ENCODE results near the gene MYO1H. TPM values are rescaled to one million over a fixed set of nuclear protein-coding genes. Genes with fewer than 3 reads are reported as not detected.

The MYO1H gene
- total and polyA plus RNA-seq, 2 of the 13 experiments (the other 11 are each of a cell fraction or from before 2014, with no cell fraction given) = not detected

GRCh38 chr12:109386059-109386433 is 38.3 kb downstream of the MYO1H start (continued):
- TF ChIP-seq SOX13 (IDR thresholded peaks at IDR 0.05) (no peak), SOX13 (CRISPR knock-in tag; conservative IDR thresholded peaks at IDR 0.05 in 1 of 2, IDR thresholded peaks at IDR 0.05 in 1 of 2) (no peak), RBM39 (IDR thresholded peaks at IDR 0.05; ENCODE audit: low read depth, low read length, poor library complexity, severe bottlenecking) (no peak), ZIK1 (CRISPR knock-in tag; IDR thresholded peaks at IDR 0.05; ENCODE audit: borderline replicate concordance, low read depth) (no peak)

GRCh38 chr12:109387425-109388166 is 39.9 kb downstream of the MYO1H start:
- ChIA-PET POLR2A (no interaction called here), CTCF (ENCODE audit: low intra/inter-chr PET ratio, low total read pairs) (interaction anchor here (6.4 kb wide), 1 partner anchor 123 kb away, joined by 87 read pairs; no protein-coding TSS in a partner anchor)
- H3K36me3 ChIP-seq (replicated peaks in 1 of 2; ENCODE audit: control insufficient read depth in 1 of 2, insufficient read depth in 2 of 2, low read length in 2 of 2) = no peaks in the 10 kb centered on the region
- intact Hi-C loops (cut with micrococcal nuclease; ENCODE audit: unreplicated experiment) = no loop called here
- H3K4me1 ChIP-seq (ENCODE audit: insufficient read depth, low read length) = peaks cover 16% of the 10 kb centered on the region
- BruUV-seq (replicated peaks) = no TSS peak
- no peaks in the 10 kb centered on the region for H3K27me3 ChIP-seq (ENCODE audit: control insufficient read depth in 1 of 2, insufficient read depth in 2 of 2, low read length in 2 of 2)
- peak overlapping the region; percentile 81 for H3K4me2 ChIP-seq (ENCODE audit: low read depth, low read length)
- H3K27ac ChIP-seq (ENCODE audit: extremely low read length, insufficient read depth, low read length) = no peak overlapping the region
- no peaks in the 10 kb centered on the region for H3K79me2 ChIP-seq (ENCODE audit: insufficient read depth, low read length)
- whole genome bisulfite sequencing (ENCODE audit: low lambda C conversion rate) = 21% methylated on average over 9 of the region's 9 CpGs
- FAIRE-seq = peak; percentile 75
- peak; percentile 73 for DNase-seq (ENCODE audit: low spot score)
- no peaks in the 10 kb centered on the region for H4K20me1 ChIP-seq (ENCODE audit: insufficient read depth, low read length)
- peak overlapping the region in 1 of 3 experiments; percentile 62; a peak in 2 of 6 replicates for H3K4me3 ChIP-seq (replicated peaks in 1 of 3; ENCODE audit: insufficient read depth in 1 of 3, low read depth in 2 of 3, low read length in 3 of 3)
- H3K9me3 ChIP-seq (ENCODE audit: low read length) = no peaks in the 10 kb centered on the region
- H2AFZ ChIP-seq (ENCODE audit: low read length) = no peak overlapping the region
- peak; percentile 89 for ATAC-seq
- in situ Hi-C loops (cut with HindIII; ENCODE audit: extremely low pct_ligation_motif_present, low pct_unique_long_range_greater_than_20kb) = loop anchor here (5.0 to 10.0 kb wide), 2 partner anchors 125 to 253 kb away; no protein-coding TSS in a partner anchor
- no peak overlapping the region for H3K9ac ChIP-seq (ENCODE audit: insufficient read depth, low read depth, low read length)
- peak; percentile 60 for TF ChIP-seq STAG1 (CRISPR knock-in tag; IDR thresholded peaks at IDR 0.05)
- TF ChIP-seq CBFB (CRISPR knock-in tag; IDR thresholded peaks at IDR 0.05) = 0 out of 2 replicates have a peak, but pooled peaks have one; percentile 10
- peak; percentile 37; the same call in 1 of the 2 replicates for TF ChIP-seq ZMYM4 (CRISPR knock-in tag; IDR thresholded peaks at IDR 0.05)
- peak; percentile 51 for TF ChIP-seq XRCC5 (optimal IDR thresholded peaks at IDR 0.05; ENCODE audit: low read length)
- TF ChIP-seq MTF2 (CRISPR knock-in tag; IDR thresholded peaks at IDR 0.05; ENCODE audit: borderline replicate concordance) = no peak
- no peak for TF ChIP-seq ZEB1 (IDR thresholded peaks at IDR 0.05; ENCODE audit: insufficient replicate concordance, low read depth)
- 0 out of 2 replicates have a peak, but pooled peaks have one; percentile 35 for TF ChIP-seq ARID4A (CRISPR knock-in tag; IDR thresholded peaks at IDR 0.05; ENCODE audit: borderline replicate concordance)
- TF ChIP-seq MYC (CRISPR knock-in tag; IDR thresholded peaks at IDR 0.05; ENCODE audit: borderline replicate concordance) = peak; percentile 41; the same call in 1 of the 2 replicates
- TF ChIP-seq MAX (IDR thresholded peaks at IDR 0.05) = peak; percentile 71
- peak; percentile 39; the same call in 1 of the 2 replicates for TF ChIP-seq ZFX (CRISPR knock-in tag; IDR thresholded peaks at IDR 0.05; ENCODE audit: low read depth)
- TF ChIP-seq ZNF740 (CRISPR knock-in tag; IDR thresholded peaks at IDR 0.05) = peak; percentile 89; the same call in 1 of the 2 replicates

Measured in HepG2 (cell line).